AG08395 (cell line): ENCODE measurements around the gene MECR.
A peak's percentile ranks its signal among the peaks of the same experiment; 100 is the strongest.

Source experiments
- DNase-seq: peaks from one replicate; pipeline ENCODE4 v3.0.0; 2012; ENCODE audit warnings: mixed read lengths, low spot score

MECR gene

GRCh38 chr1:29255134-29255666, 24.5 kb upstream of the MECR start:
- no peak for DNase-seq

DNA sequence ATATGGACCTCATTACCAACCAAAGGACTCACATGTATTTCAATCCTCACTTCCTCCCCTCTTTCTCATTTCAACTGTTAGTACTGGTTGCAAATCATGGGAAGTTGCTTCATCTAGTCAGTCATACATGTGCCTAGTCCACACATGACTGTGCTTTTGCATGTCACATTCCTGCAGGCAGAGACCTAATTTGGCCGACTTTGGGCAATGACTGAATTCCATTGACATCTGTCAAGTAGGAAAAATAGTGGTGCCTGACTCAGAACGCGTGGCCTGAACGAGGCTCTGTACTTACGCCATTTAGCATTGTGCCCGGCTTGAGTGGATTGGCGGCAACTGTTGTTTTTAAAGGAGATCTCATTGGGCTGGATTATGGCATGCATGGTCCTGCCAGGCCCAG, 23.6 kb upstream of the MECR start:
- no peak for DNase-seq

DNA sequence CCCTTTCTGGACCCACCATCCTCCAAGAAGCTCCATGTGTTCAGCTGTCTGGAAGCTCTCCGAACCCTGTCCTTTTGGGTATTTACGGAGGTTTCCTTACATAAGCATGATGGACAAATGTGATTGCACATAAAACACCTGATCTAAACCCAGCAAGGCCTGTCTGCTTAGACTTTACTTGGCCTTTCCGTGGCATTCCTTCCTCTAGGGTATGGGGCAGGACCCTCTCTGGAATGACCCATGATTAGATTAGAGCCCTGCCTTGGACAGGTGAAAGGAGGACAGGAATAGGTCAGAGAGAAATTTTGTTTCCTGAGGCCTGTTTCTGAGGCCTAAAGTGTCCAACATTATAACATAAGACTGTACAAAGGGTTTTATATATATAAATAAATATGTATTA, 22.4 kb upstream of the MECR start:
- no peak for DNase-seq

GRCh38 chr1:29251164-29252124, 20.7 kb upstream of the MECR start:
- no peak for DNase-seq

DNA sequence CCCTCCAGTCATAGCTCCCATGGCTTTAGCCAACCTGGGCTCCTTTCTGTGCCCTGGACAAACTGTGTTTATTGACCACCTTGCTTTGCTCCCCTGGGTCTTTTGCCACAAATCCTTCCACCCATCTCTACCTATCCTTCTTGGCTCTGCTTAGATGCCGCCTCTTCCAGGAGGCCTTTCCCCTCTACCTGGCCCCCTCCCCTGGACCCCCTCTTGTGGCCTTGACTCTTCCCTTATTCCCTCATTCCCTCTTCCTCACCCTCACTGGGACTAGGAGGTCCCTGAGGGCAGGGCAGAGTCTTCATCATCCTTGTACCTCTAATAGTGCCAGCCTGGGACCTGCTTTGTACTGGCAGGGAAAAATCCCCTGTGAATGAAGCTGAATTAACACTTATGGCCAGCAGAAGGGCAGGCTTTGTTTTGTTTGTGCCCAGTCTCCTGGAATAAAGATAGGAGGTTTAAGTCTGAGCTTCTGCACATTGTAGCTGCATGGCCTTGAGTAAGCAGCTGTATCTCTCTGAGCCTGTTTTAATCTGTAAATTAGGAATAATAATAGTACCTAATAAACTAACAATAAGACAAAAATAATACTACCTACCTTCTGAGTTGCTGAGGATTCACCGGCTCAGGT, 19.3 kb upstream of the MECR start:
- no peak for DNase-seq

- peak; percentile 64 for DNase-seq
Measured at GRCh38 chr1:29249170-29249691, 18.5 kb upstream of the MECR start.

DNA sequence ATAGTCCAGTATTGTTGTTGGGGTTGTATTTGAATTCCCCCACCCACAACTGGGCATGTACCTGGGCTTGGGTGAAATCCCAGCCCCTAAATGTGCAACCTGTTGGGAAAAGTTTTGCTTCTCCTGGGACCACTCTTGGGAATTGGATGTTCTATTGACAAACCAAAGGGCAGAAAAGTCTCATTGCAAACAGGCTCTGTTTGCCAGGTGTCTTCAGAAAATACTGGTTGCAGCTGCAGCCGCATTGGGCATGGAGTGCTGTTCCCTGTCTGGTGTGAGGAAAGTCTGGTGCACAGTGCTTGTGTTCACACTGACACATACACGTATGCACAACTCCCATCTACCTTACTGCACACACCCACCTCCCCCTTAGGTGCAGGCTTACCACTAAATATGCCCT, 17.7 kb upstream of the MECR start:
- no peak for DNase-seq

DNA sequence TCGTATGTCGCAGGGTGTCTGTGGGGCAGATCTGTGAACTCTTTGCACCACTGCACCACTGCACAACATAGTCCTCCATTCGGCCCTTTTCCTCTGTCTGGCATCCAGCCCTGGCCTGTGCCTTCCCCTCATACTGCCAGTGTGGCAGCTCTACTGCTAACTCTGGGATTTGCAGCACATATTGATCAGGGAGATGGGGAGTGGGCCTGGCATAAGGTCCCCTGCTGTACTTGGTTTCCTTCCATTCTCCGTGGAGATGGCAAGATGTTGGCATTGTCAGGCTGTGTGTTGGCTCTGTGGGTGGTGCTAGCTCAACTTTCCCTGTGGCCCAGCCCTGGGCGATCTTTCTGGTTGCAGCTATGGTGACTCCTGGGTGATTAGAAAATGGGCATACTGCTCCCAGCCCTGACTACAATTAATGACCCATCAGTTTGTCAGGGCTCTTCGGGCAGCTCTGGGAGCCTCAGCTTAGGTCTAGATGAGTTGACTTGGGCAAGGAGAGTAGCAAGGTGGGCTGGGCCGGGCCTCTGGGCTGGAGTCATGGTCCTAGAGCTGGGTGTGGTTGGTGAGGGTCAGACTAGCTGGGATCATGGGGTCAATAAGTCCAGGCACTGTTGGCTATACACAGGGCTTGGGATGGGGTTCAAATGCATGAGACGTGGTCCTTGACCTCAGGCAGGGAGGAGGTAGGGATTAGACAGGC, 17.0 kb upstream of the MECR start:
- no peak for DNase-seq

DNA sequence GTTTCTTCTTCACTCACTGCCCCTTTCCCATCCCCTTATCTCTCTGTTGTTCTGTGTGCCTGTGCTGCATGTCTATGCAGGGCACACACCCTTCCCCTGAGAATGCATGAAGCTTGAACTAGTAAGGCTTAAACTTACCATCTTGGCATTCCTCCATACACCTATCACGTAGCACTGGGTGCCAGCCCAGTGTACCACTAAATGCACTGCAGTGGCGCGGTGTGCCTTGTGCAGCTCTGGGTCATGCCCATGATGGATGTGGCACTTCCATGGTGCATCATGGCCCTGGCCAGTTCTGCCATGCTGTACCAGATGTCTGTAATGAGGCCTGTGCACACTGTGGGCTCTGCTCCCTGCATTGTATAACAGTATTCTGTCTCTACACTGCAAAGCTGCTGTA, 16.3 kb upstream of the MECR start:
- DNase-seq: no peak

DNA sequence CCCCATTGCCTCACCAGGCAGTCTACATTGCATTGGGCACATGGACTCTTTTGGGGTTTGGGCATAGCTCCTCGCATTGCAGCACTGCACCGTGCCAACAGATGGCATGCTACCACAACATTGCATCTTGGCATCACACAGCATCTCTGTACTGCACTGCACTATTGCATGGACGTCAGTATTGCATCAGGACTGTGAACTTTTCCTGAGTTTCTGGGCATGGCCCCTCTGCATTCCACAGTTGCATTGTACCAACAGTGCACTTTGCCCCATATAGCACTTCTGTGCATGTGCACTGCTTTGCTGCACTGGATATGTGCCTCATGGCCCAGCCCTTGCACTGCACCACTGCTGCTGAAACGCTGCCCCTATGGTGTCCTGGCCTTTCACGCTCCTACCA, 15.1 kb upstream of the MECR start:
- peak; percentile 68 for DNase-seq

GRCh38 chr1:29245261-29245660, 14.5 kb upstream of the MECR start:
- DNase-seq: no peak

DNA sequence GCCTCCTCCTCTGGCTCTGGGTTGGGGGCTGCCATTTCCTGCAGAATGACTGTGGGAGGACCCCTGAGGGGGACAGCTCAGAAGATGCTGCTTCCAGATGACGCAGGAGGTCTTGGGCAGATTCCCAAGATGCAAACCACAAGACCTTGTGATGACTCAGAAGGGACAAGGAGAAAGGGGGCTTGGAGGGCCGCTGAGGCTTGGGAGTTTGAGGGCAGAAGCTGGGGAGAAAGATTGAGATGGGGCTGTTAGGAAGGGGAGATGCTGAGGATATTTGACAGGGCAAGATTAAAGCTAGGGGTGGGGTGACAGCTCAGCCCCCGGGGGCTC, 13.1 kb upstream of the MECR start:
- peak; percentile 70 for DNase-seq

DNA sequence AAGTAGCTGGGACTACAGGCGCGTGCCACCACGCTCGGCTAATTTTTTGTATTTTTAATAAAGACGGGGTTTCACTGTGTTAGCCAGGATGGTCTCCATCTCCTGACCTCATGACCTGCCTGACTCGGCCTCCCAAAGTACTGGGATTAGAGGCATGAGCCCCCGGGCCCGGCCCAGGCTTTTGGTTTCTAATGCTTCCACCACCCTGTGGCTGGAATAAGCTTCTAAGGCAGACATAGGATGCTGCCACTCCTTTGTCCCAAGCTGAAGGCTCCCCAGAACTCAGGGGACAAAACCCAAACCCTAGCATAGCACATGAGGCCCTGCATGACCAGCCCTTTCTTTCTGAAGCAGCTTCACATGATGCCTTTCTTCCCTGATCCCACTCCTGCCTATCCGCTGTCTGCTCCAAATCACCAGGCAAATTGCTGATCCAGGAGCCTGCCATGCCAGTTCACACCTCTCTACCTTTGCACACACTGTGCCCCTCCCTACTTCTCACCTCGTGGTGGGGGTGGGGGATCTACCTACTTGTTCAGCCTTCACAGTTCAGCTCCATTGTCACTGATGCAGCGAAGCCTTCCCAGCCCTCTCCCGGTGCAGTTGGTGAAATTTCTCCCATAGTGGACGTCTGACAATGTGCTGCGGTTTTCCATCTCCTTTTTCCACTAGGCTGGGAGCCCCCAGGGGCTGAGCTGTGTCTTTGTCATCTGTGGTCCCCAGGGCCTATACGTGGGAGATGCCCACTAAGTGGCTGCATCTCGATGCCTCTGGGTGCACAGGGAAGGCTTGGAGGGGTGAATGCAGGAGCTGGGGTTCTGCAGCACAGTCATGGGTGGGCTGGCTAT, 12.5 kb upstream of the MECR start:
- no peak for DNase-seq

DNA sequence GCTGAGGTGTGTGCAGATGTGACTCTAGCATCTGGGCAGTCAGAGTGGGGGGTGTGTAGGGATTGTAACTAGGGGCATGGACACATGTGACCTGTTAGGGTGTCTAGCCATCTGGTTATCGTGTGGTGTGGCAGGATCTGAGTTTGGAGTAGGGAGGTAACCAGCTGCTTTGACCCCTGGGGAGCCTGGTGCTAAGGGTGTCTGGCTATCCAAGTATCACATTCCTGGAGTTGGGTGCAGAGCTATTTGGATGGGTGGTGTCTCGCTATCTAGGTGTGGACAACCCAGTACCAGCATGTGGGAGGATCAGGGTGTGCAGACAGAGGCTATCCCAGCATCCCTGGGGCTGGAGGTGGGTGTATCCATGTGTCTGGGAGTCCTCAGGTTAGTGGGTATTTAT, 10.3 kb upstream of the MECR start:
- no peak for DNase-seq

DNA sequence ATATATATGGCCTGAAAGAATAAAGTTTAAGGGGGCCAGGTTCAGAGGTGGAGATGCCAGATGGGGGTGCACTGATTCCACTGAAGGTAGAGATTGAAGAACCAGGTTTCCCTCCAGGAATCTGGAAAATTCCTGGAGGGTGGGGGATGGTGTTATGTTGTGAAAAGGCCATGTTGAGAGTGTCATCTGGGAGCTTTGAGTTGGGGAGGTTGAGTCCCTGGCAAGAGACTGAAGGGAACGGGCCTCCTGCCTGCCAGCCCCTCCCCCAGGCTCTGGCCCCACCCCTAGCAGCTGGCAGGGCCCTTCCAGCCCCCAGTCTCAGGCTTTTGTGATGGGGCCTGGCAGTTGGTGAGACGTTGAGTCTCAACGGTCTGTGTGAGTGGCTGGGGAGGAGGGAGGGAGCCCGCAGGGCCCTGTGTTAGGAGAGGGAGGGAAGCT, 9.7 kb upstream of the MECR start:
- no peak for DNase-seq

DNA sequence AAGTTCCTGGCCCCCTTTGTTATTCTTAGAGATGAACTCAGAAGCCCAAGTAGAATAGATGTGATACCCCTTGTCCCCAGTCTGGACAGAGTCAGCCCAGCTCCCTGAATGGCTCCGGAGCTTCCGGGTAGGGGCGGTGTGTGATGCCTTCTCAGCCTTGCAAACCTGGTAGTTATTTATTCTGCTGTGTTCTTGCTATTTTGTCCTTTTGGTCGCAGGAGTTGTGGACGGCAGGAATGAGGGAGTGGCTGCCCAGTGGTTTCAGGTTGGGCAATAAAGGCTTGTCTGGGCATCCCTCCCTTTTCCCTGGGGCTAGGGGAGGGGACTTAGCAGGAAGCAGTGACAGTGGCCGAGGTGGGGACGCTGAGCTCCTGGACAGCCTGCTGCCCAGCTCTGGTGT, 8.4 kb upstream of the MECR start:
- peak; percentile 56 for DNase-seq

DNA sequence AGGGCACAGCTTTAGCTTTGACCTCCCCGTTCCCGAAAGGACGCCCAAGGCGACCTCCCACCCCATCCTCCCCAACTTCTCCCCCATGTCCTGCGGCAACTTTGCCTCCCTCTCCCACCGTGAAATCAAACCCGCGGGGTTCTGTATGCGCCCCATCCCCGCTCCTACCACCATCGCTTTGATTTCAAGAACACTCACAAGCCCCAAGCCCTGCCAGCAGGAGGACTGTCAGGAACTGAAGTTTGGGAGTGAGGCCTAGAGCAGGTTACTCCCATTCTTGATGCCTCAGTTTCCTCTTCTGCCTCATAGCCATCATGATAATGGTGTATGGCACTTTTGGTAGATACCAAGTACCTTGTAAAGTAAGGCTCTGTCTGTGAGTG, 7.9 kb upstream of the MECR start:
- no peak for DNase-seq

DNA sequence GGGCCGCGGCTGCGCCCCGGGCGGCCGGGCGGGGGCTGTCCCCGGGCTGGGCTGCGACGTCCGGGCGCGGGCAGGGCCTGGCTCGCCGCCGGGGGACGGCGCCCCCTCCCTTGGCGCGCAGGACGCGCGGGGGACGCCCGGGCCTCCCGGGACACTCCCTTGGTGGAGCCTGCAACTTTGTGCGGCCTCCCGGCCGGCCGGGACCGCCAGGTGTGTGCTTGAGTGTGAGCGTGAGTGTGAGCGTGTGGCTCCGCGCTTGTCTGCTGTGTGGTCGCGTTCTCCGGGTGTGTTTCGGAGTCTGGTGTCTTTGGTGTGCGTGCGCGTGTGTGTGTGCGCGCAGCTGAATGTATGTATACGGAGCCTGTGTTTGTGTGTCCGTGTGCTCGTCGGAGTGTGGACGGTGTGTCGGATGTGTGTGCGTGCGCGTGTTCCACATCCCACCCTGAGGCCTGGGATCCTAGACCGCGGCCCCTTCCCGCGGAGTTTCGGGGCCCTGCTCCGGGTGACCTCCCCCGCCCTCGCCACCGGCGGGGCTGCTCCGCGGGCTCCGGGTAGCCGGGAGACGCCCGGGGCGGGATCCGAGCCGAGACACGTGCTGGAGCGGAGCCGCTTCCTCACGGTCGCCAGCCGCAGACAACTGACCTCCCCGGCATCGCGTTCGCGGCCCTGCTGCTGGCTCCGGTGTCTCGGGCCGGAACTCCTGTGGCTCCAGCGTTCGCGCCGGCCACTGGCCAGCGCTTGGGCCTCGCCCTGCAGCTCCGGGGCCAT, 7.3 kb upstream of the MECR start:
- DNase-seq: peak; percentile 47

DNA sequence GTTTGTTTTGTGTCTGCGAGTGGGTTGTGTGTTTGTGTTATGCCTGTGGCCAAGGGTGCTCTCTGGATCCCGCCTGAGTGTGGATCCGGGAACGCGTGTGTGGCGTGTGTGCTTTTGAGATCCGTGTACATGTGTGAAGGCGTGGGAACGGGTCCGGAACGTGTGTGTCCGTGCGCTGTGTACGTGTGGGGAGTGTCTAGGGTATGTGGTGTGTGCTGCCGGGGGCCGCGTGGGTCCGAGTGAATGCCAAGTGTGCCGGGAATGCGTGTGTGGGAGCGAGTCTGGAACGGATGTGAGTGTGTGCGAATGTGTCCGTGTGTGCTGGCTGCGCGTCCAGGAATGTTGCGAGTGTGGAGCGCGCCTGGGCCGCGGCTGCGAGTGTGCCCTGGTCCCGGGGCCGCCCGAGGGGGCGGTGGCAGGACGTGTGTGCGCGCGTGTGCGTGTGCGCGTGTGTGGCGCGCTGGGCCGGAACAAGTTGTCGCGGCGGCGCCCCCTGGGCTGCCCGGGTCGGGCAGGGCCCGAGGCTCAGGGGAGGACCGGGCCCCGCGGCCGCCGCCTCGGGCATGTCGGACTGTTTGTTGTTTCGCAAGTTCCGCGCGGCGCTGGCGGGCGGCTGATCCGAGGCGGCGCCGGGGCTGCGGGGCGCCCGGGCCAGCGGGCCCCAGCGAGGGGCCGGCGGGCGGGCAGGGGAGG, 6.5 kb upstream of the MECR start:
- DNase-seq: peak; percentile 51

GRCh38 chr1:29236712-29237128, 6.0 kb upstream of the MECR start:
- no peak for DNase-seq
